Caco-2 (cell line): Measurements from ENCODE around the gene S100Z. TPM values are rescaled to one million over a fixed set of nuclear protein-coding genes. Genes with fewer than 3 reads are reported as not detected.
A peak's percentile ranks its signal among the peaks of the same experiment; 100 is the strongest.

ENCODE experiments used
- BruUV-seq: library from RNA; stranded (reverse); fragments of 400-500 nt; replicated peaks from 2 replicates; lab custom pipeline; 2021; lab: Mats Ljungman, UMichigan
- CTCF ChIA-PET: fragments of 300-600 bp; sonication (Branson Sonifier 250); formaldehyde crosslinking; loops from one replicate; lab custom pipeline; 2022; ENCODE audit warnings: antibody characterized with exemption; lab: Charles Lee
- POLR2A ChIA-PET: fragments of 300-600 bp; sonication (Branson Sonifier 250); formaldehyde crosslinking; loops from one replicate; lab custom pipeline; 2022; ENCODE audit warnings: antibody characterized with exemption; lab: Charles Lee
- DNase-seq, 2 experiments: peaks; one replicate each; pipeline versions ENCODE4 v3.0.0 to v3.0.0-alpha.2; 2020 to 2022
- H3K27me3 ChIP-seq: replicated peaks from 2 replicates; pipeline ENCODE4 v1.6.0; 2011; ENCODE audit warnings: low read length; ENCODE audit not compliant: control insufficient read depth, insufficient read depth
- H3K36me3 ChIP-seq: 2 replicates; pipeline ENCODE4 v1.5.1; 2011; ENCODE audit warnings: low read length; ENCODE audit not compliant: control insufficient read depth, insufficient read depth
- H3K4me1 ChIP-seq: fragments of 250-450 bp; sonication (Bioruptor Pico); 2 replicates; pipeline ENCODE4 v1.5.1; 2020; ENCODE audit warnings: mild to moderate bottlenecking
- H3K4me3 ChIP-seq: 2 replicates; pipeline ENCODE4 v1.5.1; 2011; ENCODE audit warnings: low read depth, mild to moderate bottlenecking, control low read depth, low read length
- H3K9me3 ChIP-seq: fragments of 250-450 bp; sonication (Bioruptor Pico); 2 replicates; pipeline ENCODE4 v1.5.1; 2020; ENCODE audit warnings: mild to moderate bottlenecking, moderate library complexity
- H3K27ac Mint-ChIP-seq: one replicate; pipeline ENCODE4 v1.8.0; 2022; ENCODE audit warnings: mixed read lengths; ENCODE audit not compliant: unreplicated experiment
- H3K27me3 Mint-ChIP-seq: one replicate; pipeline ENCODE4 v1.8.0; 2022; ENCODE audit warnings: mixed read lengths; ENCODE audit not compliant: insufficient read depth, unreplicated experiment
- H3K36me3 Mint-ChIP-seq: one replicate; pipeline ENCODE4 v1.8.0; 2022; ENCODE audit warnings: mild to moderate bottlenecking, mixed read lengths; ENCODE audit not compliant: insufficient read depth, unreplicated experiment
- H3K4me1 Mint-ChIP-seq: one replicate; pipeline ENCODE4 v1.8.0; 2022; ENCODE audit warnings: low read depth, mixed read lengths; ENCODE audit not compliant: unreplicated experiment
- H3K4me3 Mint-ChIP-seq: one replicate; pipeline ENCODE4 v1.8.0; 2022; ENCODE audit warnings: mild to moderate bottlenecking, moderate library complexity, mixed read lengths; ENCODE audit not compliant: unreplicated experiment
- H3K9me3 Mint-ChIP-seq: one replicate; pipeline ENCODE4 v1.8.0; 2022; ENCODE audit warnings: mixed read lengths; ENCODE audit not compliant: unreplicated experiment
- CTCF ChIP-seq, 2 experiments: fragments of 200-600 bp in 1 of 2; IDR thresholded peaks; 1 replicate in 1 of 2; 2 replicates in 1 of 2; pipeline versions ENCODE4 v1.5.1 to v1.8.0; 2011 to 2022; ENCODE audit warnings: antibody characterized with exemption in 1 of 2, control low read depth in 1 of 2, inconsistent platforms in 1 of 2, low read depth in 1 of 2, low read length in 1 of 2, mild to moderate bottlenecking in 1 of 2, moderate library complexity in 1 of 2; ENCODE audit not compliant: insufficient read depth in 1 of 2, severe bottlenecking in 1 of 2, unreplicated experiment in 1 of 2
- intact Hi-C: fragments of 100-400 bp; cut with micrococcal nuclease; formaldehyde crosslinking; loops from one replicate; pipeline ENCODE4 v1.10.0; 2022; ENCODE audit not compliant: unreplicated experiment
- total RNA-seq: library from RNA; stranded (reverse); gene quantifications from 2 replicates; pipeline ENCODE4 v1.2.3, GENCODE V29; 2022

Gene S100Z
- total RNA-seq, 1 experiment from 2014 or later: 0.66 TPM

GRCh38 chr5:76870046-76870445 is 20.2 kb downstream of the S100Z start:
- no peaks in the 10 kb centered on the region for H3K27me3 ChIP-seq
- no peaks in the 10 kb centered on the region for H3K9me3 ChIP-seq
- H3K36me3 ChIP-seq: no peaks in the 10 kb centered on the region
- no peaks in the 10 kb centered on the region for H3K9me3 Mint-ChIP-seq
- no peaks in the 10 kb centered on the region for H3K27me3 Mint-ChIP-seq
- peaks cover 37% of the 10 kb centered on the region for H3K4me1 ChIP-seq
- POLR2A ChIA-PET: interaction anchor here (0.6 to 0.9 kb wide), 2 partner anchors 160 to 881 kb away, joined by 4 read pairs; partner anchors contain the start of gene AGGF1
- peak; percentile 65 to 69 for DNase-seq
- peaks cover 6% of the 10 kb centered on the region for H3K36me3 Mint-ChIP-seq
- CTCF ChIA-PET: interaction anchor here (4.4 kb wide), 1 partner anchor 147 kb away, joined by 43 read pairs; no protein-coding TSS in a partner anchor
- no peak overlapping the region for H3K4me3 ChIP-seq
- peak overlapping the region; percentile 89 for H3K27ac Mint-ChIP-seq
- intact Hi-C loops: no loop called here
- no peak for TF ChIP-seq CTCF (IDR thresholded peaks at IDR 0.05; ENCODE audit: insufficient read depth in 1 of 2, low read depth in 1 of 2, low read length in 1 of 2, severe bottlenecking in 1 of 2, unreplicated experiment in 1 of 2)
- peak overlapping the region; percentile 39 for H3K4me3 Mint-ChIP-seq
- peaks cover 34% of the 10 kb centered on the region for H3K4me1 Mint-ChIP-seq
- no TSS peak for BruUV-seq

DNA sequence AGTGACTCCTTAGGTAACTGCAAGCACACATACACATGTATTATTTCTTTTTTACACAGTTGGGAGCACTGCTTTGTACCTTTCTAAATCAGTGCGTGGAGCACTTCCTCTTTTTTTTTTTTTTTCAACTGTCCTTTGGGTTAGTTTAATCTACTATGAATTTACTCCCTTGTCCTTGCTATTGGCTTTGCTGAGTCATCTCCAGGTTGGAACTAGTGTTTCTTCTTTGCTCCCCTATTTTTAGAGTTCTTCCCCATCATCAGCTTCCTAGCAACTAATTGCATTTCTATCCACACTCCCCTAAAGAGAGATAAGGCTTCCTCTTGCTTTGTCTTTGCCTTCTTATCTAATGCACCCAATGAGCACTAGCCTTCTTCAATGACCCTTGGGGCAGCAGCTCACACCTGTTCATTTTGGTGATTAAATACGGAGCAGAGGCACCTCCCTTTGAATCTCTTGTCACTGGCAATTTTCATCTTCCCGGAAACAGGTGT is 24.3 kb downstream of the S100Z start:
- intact Hi-C loops: no loop called here
- Histone ChIP-seq H3K9me3 (no peaks in the 10 kb centered on the region), H3K27me3 (no peaks in the 10 kb centered on the region), H3K36me3 (no peaks in the 10 kb centered on the region), H3K4me1 (peaks cover 27% of the 10 kb centered on the region), H3K4me3 (no peak overlapping the region)
- Mint-ChIP-seq H3K4me3 (no peak overlapping the region), H3K9me3 (no peaks in the 10 kb centered on the region), H3K36me3 (peaks cover 6% of the 10 kb centered on the region), H3K27ac (peak overlapping the region; percentile 26), H3K4me1 (peaks cover 29% of the 10 kb centered on the region), H3K27me3 (no peaks in the 10 kb centered on the region)
- DNase-seq: no peak
- BruUV-seq: no TSS peak
- POLR2A ChIA-PET: interaction anchor here (0.7 kb wide), 1 partner anchor 1567 kb away, joined by 7 read pairs; no protein-coding TSS in a partner anchor
- TF ChIP-seq CTCF (IDR thresholded peaks at IDR 0.05; ENCODE audit: insufficient read depth in 1 of 2, low read depth in 1 of 2, low read length in 1 of 2, severe bottlenecking in 1 of 2, unreplicated experiment in 1 of 2): no peak
- CTCF ChIA-PET: no interaction called here

DNA sequence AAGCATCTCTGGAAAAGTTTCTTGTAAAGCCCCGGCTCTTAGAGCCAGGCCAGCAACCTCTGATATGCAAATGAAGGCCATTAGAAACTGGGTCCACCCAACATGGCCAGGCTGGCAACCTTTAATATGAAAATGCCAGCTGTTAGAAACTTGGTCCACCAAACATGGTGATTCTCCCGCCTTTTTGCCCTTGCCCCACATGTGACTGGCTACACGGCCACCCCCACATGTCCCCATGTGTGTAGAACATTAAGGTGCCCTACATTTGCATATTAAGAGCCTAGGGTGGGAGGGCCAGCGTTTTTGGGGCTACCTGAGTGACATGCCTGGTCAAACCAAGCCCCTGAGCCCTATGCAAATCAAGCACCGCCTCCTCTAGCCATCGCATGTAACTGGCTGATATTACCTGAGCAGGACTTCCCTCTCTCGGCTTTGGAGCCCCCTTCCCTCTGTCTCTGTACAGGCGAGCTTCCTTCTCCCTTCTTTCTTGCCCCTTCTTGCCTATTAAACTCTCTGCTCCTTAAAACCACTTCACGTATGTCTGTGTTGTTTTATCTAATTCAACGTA is 39.0 kb downstream of the S100Z start:
- Mint-ChIP-seq H3K27me3 (peaks cover 7% of the 10 kb centered on the region), H3K9me3 (no peaks in the 10 kb centered on the region), H3K36me3 (no peaks in the 10 kb centered on the region), H3K27ac (no peak overlapping the region), H3K4me1 (peaks cover 13% of the 10 kb centered on the region), H3K4me3 (no peak overlapping the region)
- Histone ChIP-seq H3K27me3 (no peaks in the 10 kb centered on the region), H3K9me3 (no peaks in the 10 kb centered on the region), H3K4me1 (no peaks in the 10 kb centered on the region), H3K36me3 (no peaks in the 10 kb centered on the region), H3K4me3 (no peak overlapping the region)
- CTCF ChIA-PET: no interaction called here
- no peak for TF ChIP-seq CTCF (IDR thresholded peaks at IDR 0.05; ENCODE audit: insufficient read depth in 1 of 2, low read depth in 1 of 2, low read length in 1 of 2, severe bottlenecking in 1 of 2, unreplicated experiment in 1 of 2)
- POLR2A ChIA-PET: no interaction called here
- BruUV-seq: no TSS peak
- no peak for DNase-seq
- intact Hi-C loops: no loop called here
